Measurements from ENCODE around the gene LRRTM2. TPM values are rescaled to one million over a fixed set of nuclear protein-coding genes. Genes with fewer than 3 reads are reported as not detected.
A peak's percentile ranks its signal among the peaks of the same experiment; 100 is the strongest.

Gene LRRTM2
- total RNA-seq, 2 donors from 2014 or later: not detected

- H3K4me3 ChIP-seq: no peak overlapping the region
- peaks cover 0 to 48% of the 10 kb centered on the region in 2 donors for H3K4me1 ChIP-seq
These were observed 30.2 kb downstream of the LRRTM2 start for GRCh38 chr5:138844812-138845513.

GRCh38 chr5:138844125-138844461 is 31.0 kb downstream of the LRRTM2 start:
- no peak for DNase-seq (ENCODE audit: low spot score)
- Histone ChIP-seq H3K27ac (peak overlapping the region; percentile 18 to 58), H3K36me3 (no peaks in the 10 kb centered on the region), H3K9me3 (no peaks in the 10 kb centered on the region), H3K27me3 (no peaks in the 10 kb centered on the region), H3K4me3 (no peak overlapping the region), H3K4me1 (peaks cover 0 to 44% of the 10 kb centered on the region in 2 donors)
- TF ChIP-seq CTCF (IDR thresholded peaks at IDR 0.05): no peak

More at GRCh38 chr5:138844812-138845513, 30.2 kb downstream of the LRRTM2 start:
- Histone ChIP-seq H3K9me3 (no peaks in the 10 kb centered on the region), H3K27ac (peak overlapping the region; percentile 27 to 58), H3K27me3 (no peaks in the 10 kb centered on the region), H3K36me3 (no peaks in the 10 kb centered on the region)
- DNase-seq (ENCODE audit: low spot score): no peak
- no peak for TF ChIP-seq CTCF (IDR thresholded peaks at IDR 0.05)

GRCh38 chr5:138843316-138844124 is 31.6 kb downstream of the LRRTM2 start:
- Histone ChIP-seq H3K27me3 (no peaks in the 10 kb centered on the region), H3K9me3 (no peaks in the 10 kb centered on the region), H3K4me3 (no peak overlapping the region), H3K27ac (no peak overlapping the region), H3K36me3 (no peaks in the 10 kb centered on the region), H3K4me1 (peaks cover 0 to 43% of the 10 kb centered on the region in 2 donors)
- TF ChIP-seq CTCF (IDR thresholded peaks at IDR 0.05): no peak
- DNase-seq (ENCODE audit: low spot score): no peak

GRCh38 chr5:138841531-138841930 is 33.6 kb downstream of the LRRTM2 start:
- no peaks in the 10 kb centered on the region for H3K27me3 ChIP-seq
- no peak for TF ChIP-seq CTCF (IDR thresholded peaks at IDR 0.05)
- H3K36me3 ChIP-seq: no peaks in the 10 kb centered on the region
- H3K4me1 ChIP-seq: peaks cover 0 to 43% of the 10 kb centered on the region in 2 donors
- no peaks in the 10 kb centered on the region for H3K9me3 ChIP-seq
- DNase-seq (ENCODE audit: low spot score): no peak
- no peak overlapping the region for H3K4me3 ChIP-seq
- no peak overlapping the region for H3K27ac ChIP-seq

- peaks cover 0 to 40% of the 10 kb centered on the region in 2 donors for H3K4me1 ChIP-seq
These were observed 35.0 kb downstream of the LRRTM2 start for GRCh38 chr5:138840103-138840502.

More at GRCh38 chr5:138840103-138840502, 35.0 kb downstream of the LRRTM2 start:
- Histone ChIP-seq H3K27ac (no peak overlapping the region), H3K4me3 (no peak overlapping the region), H3K36me3 (no peaks in the 10 kb centered on the region), H3K9me3 (no peaks in the 10 kb centered on the region), H3K27me3 (no peaks in the 10 kb centered on the region)
- no peak for DNase-seq (ENCODE audit: low spot score)
- TF ChIP-seq CTCF (IDR thresholded peaks at IDR 0.05): no peak

Measured in right atrium auricular region (tissue), 2 donors.